Measurements from ENCODE around the gene R3HDM2.

The R3HDM2 gene

DNA sequence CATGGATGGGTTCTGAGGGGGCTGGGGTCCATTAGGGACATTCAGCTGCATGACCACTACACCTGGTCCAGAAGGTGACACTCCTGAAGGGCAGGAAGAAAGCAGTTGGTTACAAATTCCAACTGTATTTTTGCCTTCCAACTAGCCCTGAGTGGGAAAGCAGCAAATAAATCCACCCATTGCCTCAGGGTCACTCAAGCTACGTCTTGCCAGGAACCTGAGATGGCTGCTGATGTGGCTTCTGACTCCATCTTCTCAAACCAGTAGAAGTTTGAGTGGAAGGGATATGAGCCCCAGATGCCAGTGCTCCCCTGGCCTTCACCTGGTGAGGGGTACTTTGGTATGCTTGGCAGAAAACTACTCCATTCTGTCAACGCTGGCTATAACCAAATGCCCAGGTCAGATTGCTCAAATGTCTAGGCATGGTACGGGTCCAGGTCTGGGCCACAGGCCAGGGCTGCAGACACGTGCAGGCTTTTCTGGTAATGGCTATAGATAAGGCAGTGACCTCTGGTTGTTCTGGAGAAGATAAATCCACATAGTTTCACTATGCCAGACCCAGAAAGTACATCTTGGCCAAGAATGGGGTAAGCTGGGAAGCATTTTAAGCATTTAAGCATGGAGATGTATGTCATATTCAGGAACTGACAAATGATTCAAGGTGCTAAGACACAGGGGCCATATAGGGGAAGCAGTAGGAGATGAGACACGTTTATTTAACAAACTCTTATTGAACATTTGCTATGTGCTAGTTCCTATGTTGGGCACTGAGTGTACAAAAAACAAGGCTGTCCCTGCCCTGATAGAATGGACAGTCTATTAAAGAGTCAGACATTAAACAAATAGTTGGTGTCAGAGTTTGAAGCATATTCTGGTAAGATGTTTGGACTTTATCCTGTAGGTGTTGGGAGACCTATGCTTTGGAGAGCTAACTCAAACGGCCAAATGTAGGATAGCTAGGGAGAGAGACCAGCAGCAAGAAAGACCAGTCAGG lies 171.6 kb downstream of the R3HDM2 start:
- no peak overlapping the region for H3K4me3 ChIP-seq (ENCODE audit: low read depth, low read length)
- TF ChIP-seq, protein P1, sequence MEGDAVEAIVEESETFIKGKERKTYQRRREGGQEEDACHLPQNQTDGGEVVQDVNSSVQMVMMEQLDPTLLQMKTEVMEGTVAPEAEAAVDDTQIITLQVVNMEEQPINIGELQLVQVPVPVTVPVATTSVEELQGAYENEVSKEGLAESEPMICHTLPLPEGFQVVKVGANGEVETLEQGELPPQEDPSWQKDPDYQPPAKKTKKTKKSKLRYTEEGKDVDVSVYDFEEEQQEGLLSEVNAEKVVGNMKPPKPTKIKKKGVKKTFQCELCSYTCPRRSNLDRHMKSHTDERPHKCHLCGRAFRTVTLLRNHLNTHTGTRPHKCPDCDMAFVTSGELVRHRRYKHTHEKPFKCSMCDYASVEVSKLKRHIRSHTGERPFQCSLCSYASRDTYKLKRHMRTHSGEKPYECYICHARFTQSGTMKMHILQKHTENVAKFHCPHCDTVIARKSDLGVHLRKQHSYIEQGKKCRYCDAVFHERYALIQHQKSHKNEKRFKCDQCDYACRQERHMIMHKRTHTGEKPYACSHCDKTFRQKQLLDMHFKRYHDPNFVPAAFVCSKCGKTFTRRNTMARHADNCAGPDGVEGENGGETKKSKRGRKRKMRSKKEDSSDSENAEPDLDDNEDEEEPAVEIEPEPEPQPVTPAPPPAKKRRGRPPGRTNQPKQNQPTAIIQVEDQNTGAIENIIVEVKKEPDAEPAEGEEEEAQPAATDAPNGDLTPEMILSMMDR (IDR thresholded peaks at IDR 0.05; ENCODE audit: insufficient read depth, low read depth, low read length, missing control alignments): no peak
- DNase-seq (ENCODE audit: low read depth): no peak

DNA sequence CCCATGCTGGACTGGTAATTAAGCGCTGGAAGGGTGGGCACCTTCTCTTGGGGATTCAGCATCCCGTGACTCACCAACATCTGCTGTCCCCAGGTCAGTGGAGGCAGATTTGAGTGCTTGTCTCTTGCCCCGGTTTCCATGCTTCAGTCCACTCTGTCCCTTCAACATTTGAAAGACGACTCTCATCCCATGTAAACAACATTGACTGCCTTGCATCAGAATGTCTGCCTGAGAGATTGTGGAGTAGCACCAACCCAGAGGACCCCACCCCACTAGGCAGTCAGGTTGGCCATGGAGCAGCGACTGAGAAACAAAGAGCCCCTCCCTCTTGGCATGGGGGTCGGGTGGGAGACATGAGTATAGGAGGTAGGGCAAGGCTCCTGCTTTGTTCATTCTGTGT lies 174.9 kb downstream of the R3HDM2 start:
- TF ChIP-seq, protein P1 (IDR thresholded peaks at IDR 0.05; ENCODE audit: insufficient read depth, low read depth, low read length, missing control alignments): no peak
- no peak overlapping the region for H3K4me3 ChIP-seq (ENCODE audit: low read depth, low read length)
- DNase-seq (ENCODE audit: low read depth): no peak

DNA sequence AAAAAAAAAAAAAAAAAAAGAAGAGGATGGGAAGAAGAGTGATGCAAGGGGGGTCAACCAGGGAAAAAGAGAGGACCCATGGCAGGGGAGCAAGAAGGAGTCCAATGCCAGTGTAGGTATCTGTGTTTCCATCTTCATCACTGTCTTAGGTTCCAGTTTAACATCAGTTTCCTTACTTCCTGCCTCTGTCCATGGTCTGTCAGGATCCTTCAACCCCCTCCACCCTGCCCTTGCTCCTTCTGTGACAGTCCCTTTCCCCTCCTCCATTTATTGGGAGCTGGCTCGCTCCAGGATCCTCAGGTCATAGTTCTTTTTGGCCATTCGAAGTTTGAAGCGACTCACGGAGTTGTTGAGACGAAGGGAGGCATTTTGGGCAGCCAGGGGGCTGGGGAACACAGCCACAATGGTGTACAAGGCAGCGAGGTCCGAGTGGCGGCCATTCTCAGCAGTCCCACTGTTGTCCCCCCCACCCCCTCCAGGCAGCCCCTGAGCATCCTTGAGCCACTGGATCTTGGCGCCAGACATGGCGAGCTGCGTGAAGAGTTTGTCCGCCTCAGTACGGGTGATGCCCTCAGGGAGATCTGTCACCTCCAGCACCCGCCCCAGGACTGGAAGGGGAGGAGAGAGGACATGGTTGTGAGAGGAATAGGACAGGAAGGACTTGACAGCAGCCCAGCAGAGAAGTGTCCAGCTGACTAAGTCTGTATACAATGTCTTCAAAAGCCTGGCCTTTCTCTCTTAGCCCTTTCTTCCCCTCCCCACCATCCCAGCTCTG lies 176.2 kb downstream of the R3HDM2 start:
- no peak for DNase-seq (ENCODE audit: low read depth)
- H3K4me3 ChIP-seq (ENCODE audit: low read depth, low read length): no peak overlapping the region
- TF ChIP-seq, protein P1 (IDR thresholded peaks at IDR 0.05; ENCODE audit: insufficient read depth, low read depth, low read length, missing control alignments): no peak

DNA sequence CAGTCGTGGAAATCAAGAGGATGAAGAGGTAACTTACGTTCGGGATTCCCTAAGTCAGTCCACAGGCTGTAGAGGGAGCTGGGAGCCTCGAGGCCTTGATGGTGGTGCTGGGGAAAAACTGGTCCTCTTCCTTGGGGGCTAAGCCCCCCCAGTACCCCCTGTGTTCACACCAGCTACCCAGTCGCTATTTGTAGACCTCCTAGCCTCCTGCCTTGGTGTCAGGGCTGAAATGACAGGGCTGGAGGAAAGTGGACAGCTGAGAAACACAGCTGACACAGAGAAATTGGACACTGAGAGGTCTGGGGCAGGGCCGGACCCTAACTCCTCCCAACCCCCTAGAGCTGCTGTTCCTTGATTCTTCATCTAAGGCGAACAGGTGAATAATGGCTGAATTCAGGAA lies 179.9 kb downstream of the R3HDM2 start, which contains the start of gene STAC3:
TSS of gene STAC3 (minus strand) at position 232 of the 400 bp plus-strand sequence. CDS start 1,551 bp downstream, outside the sequence.
- TF ChIP-seq, protein P1 (IDR thresholded peaks at IDR 0.05; ENCODE audit: insufficient read depth, low read depth, low read length, missing control alignments): no peak

DNA sequence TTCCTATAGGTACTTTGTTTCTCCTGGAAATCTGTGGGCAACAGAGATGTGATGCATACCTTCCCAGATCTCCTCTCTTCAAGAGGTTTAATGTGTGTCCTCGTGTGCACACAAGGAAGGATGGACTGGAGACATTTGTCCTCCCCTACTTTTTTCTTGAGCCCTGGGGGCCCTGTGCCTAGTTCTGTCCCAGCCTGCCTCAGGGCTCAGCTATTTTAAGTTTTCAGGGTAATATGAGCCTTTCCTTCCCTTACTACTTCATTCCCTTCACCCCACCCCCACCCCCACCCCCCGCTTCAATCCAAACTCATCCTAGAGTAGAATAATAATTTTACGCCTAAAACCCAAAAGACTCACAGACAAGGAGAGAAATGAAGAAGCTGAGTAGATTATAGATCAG lies 180.3 kb downstream of the R3HDM2 start:
- TF ChIP-seq, protein P1 (IDR thresholded peaks at IDR 0.05; ENCODE audit: insufficient read depth, low read depth, low read length, missing control alignments): no peak
- H3K4me3 ChIP-seq (ENCODE audit: low read depth, low read length): no peak overlapping the region

More for the DNA sequence above, 179.9 kb downstream of the R3HDM2 start, which contains the start of gene STAC3:
- H3K4me3 ChIP-seq (ENCODE audit: low read depth, low read length): no peak within 1 kb of the TSS
- DNase-seq (ENCODE audit: low read depth): no peak

DNA sequence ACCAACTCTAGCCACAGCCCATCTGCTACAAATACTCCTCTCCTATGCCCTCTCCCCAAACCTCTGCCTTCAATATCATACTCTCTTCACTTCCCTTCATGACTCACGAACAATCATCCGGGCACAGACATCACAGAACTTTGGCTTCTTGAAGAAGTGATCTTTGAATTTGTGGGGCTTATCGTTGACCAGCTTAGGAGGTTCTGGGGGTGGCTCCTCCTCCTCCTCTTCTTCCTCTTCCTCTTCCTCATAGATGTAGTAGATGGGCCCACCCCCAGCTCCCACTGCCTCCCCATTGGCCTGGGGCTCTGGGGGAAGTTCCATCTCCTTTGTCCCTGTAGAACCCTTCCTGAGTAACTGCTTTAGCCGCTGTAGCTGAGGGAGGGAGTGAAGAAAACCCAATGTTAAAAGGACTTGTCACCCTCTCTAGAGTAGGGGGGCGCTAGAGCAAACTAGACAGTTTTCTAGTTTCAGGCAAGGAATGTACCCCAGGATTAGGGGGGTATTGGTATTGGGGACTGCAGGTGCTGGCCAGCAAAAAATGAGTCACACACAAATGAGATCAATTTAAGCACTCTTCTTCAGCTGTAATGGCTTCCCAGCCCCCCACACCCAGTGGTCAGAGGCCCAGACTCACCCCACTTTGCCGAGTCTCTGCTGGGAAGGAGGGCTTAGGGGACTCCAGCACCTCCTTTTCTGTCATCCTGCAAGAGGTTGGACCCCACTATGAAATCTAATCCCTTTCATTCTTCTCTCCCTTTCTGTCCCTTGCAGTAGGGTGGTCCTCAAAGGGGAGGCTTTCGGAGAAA lies 181.7 kb downstream of the R3HDM2 start:
- peak overlapping the region; percentile 35 for H3K4me3 ChIP-seq (ENCODE audit: low read depth, low read length)
- no peak for DNase-seq (ENCODE audit: low read depth)
- TF ChIP-seq, protein P1 (IDR thresholded peaks at IDR 0.05; ENCODE audit: insufficient read depth, low read depth, low read length, missing control alignments): no peak

More for the DNA sequence above, 180.3 kb downstream of the R3HDM2 start:
- DNase-seq (ENCODE audit: low read depth): no peak

Measured in GM12865 (cell line).